H9 (cell line): ENCODE data around the gene OTUD4. TPM values are rescaled to one million over a fixed set of nuclear protein-coding genes. Genes with fewer than 3 reads are reported as not detected.

Experiments used
- DNase-seq: peaks from one replicate; pipeline ENCODE4 v3.0.0-alpha.2; 2017
- H2AFZ ChIP-seq: one replicate; pipeline ENCODE4 v1.6.1; 2013; ENCODE audit warnings: mild to moderate bottlenecking, low read length, control low read depth, moderate library complexity
- H2AK5ac ChIP-seq: 2 replicates; pipeline ENCODE4 v1.6.1; 2013; ENCODE audit warnings: low read length, control low read depth, mixed read lengths; ENCODE audit not compliant: insufficient read length
- H2BK120ac ChIP-seq: one replicate; pipeline ENCODE4 v1.6.1; 2013; ENCODE audit warnings: low read depth, mild to moderate bottlenecking, low read length, control low read depth, inconsistent platforms; ENCODE audit not compliant: poor library complexity, severe bottlenecking
- H2BK12ac ChIP-seq: 2 replicates; pipeline ENCODE4 v1.6.1; 2013; ENCODE audit warnings: low read length, control low read depth, mixed read lengths, low read depth; ENCODE audit not compliant: insufficient read length
- H2BK15ac ChIP-seq: 2 replicates; pipeline ENCODE4 v1.6.1; 2013; ENCODE audit warnings: low read depth, low read length, control low read depth
- H2BK20ac ChIP-seq: one replicate; pipeline ENCODE4 v1.6.1; 2013; ENCODE audit warnings: low read depth, mild to moderate bottlenecking, low read length, control low read depth, inconsistent platforms; ENCODE audit not compliant: poor library complexity, severe bottlenecking
- H2BK5ac ChIP-seq: 2 replicates; pipeline ENCODE4 v1.6.1; 2013; ENCODE audit warnings: low read length, control low read depth, mixed read lengths; ENCODE audit not compliant: insufficient read length
- H3K14ac ChIP-seq: 2 replicates; pipeline ENCODE4 v1.6.1; 2013; ENCODE audit warnings: low read length, control low read depth; ENCODE audit not compliant: insufficient read depth
- H3K18ac ChIP-seq: 2 replicates; pipeline ENCODE4 v1.6.1; 2013; ENCODE audit warnings: low read depth, mild to moderate bottlenecking, mixed read lengths, low read length, control low read depth; ENCODE audit not compliant: insufficient read length
- H3K23ac ChIP-seq: 2 replicates; pipeline ENCODE4 v1.6.1; 2013; ENCODE audit warnings: low read length, control low read depth, mixed read lengths, low read depth; ENCODE audit not compliant: insufficient read length
- H3K23me2 ChIP-seq: 2 replicates; pipeline ENCODE4 v1.6.1; 2013; ENCODE audit warnings: low read depth, mild to moderate bottlenecking, mixed read lengths, low read length, control low read depth; ENCODE audit not compliant: insufficient read length, poor library complexity, severe bottlenecking
- H3K27ac ChIP-seq: 2 replicates; pipeline ENCODE4 v1.5.1; 2013; ENCODE audit warnings: low read length, control low read depth, mixed read lengths, low read depth; ENCODE audit not compliant: insufficient read length
- H3K27me3 ChIP-seq: 2 replicates; pipeline ENCODE4 v1.6.1; 2013; ENCODE audit warnings: low read length, control low read depth, inconsistent platforms; ENCODE audit not compliant: insufficient read depth
- H3K4ac ChIP-seq: 2 replicates; pipeline ENCODE4 v1.6.1; 2013; ENCODE audit warnings: low read depth, mild to moderate bottlenecking, control low read depth, inconsistent platforms, low read length, moderate library complexity
- H3K4me1 ChIP-seq: 2 replicates; pipeline ENCODE4 v1.6.1; 2013; ENCODE audit warnings: low read length, control low read depth, inconsistent platforms; ENCODE audit not compliant: insufficient read depth
- H3K4me2 ChIP-seq: 2 replicates; pipeline ENCODE4 v1.6.1; 2013; ENCODE audit warnings: low read length, control low read depth, mixed read lengths; ENCODE audit not compliant: insufficient read length, insufficient read depth
- H3K56ac ChIP-seq: 2 replicates; pipeline ENCODE4 v1.6.1; 2013; ENCODE audit warnings: low read depth, mild to moderate bottlenecking, mixed read lengths, low read length, control low read depth; ENCODE audit not compliant: insufficient read length
- H3K79me1 ChIP-seq: 2 replicates; pipeline ENCODE4 v1.6.1; 2013; ENCODE audit warnings: low read depth, mild to moderate bottlenecking, moderate library complexity, low read length, control low read depth, inconsistent platforms; ENCODE audit not compliant: insufficient read depth, poor library complexity, severe bottlenecking
- H3K79me2 ChIP-seq: 2 replicates; pipeline ENCODE4 v1.6.1; 2013; ENCODE audit warnings: low read length, control low read depth, inconsistent platforms; ENCODE audit not compliant: insufficient read depth
- H3K9ac ChIP-seq: 2 replicates; pipeline ENCODE4 v1.6.1; 2013; ENCODE audit warnings: low read length, control low read depth, mixed read lengths; ENCODE audit not compliant: insufficient read length; ENCODE audit errors: extremely low read depth
- H3K9me3 ChIP-seq: one replicate; pipeline ENCODE4 v1.6.1; 2013; ENCODE audit warnings: low read depth, low read length, inconsistent platforms; ENCODE audit not compliant: control insufficient read depth
- H3T11ph ChIP-seq: one replicate; pipeline ENCODE4 v1.6.1; 2013; ENCODE audit warnings: mild to moderate bottlenecking, low read length, control low read depth, inconsistent platforms
- H4K20me1 ChIP-seq: one replicate; pipeline ENCODE4 v1.6.1; 2013; ENCODE audit not compliant: control insufficient read depth, insufficient read length, insufficient read depth
- H4K5ac ChIP-seq: 2 replicates; pipeline ENCODE4 v1.6.1; 2013; ENCODE audit warnings: low read depth, mild to moderate bottlenecking, mixed read lengths, low read length, control low read depth; ENCODE audit not compliant: insufficient read length
- H4K8ac ChIP-seq: replicated peaks from 2 replicates; pipeline ENCODE4 v1.6.1; 2013; ENCODE audit warnings: low read length, control low read depth, mixed read lengths, low read depth; ENCODE audit not compliant: insufficient read length
- H4K91ac ChIP-seq: 2 replicates; pipeline ENCODE4 v1.6.1; 2013; ENCODE audit warnings: low read depth, mild to moderate bottlenecking, moderate library complexity, mixed read lengths, low read length, control low read depth; ENCODE audit not compliant: insufficient read length
- H3K27ac Mint-ChIP-seq, 3 experiments: 2 replicates in 2 of 3; 3 replicates in 1 of 3; pipeline ENCODE4 v1.8.0; 2020 to 2021; ENCODE audit warnings: mixed read lengths in 3 of 3, mild to moderate bottlenecking in 1 of 3, moderate library complexity in 1 of 3
- H3K27me3 Mint-ChIP-seq: 2 replicates; pipeline ENCODE4 v1.8.0; 2021; ENCODE audit warnings: low read depth, mild to moderate bottlenecking, moderate library complexity, mixed read lengths
- H3K36me3 Mint-ChIP-seq, 3 experiments: 2 replicates in 2 of 3; 3 replicates in 1 of 3; pipeline ENCODE4 v1.8.0; 2020 to 2021; ENCODE audit warnings: low read depth in 3 of 3, mixed read lengths in 3 of 3; ENCODE audit not compliant: insufficient read depth in 1 of 3
- H3K4me1 Mint-ChIP-seq, 2 experiments: 2 replicates each; pipeline ENCODE4 v1.8.0; 2020; ENCODE audit warnings: mixed read lengths in 2 of 2
- H3K4me3 Mint-ChIP-seq, 2 experiments: 2 replicates in 1 of 2; 3 replicates in 1 of 2; pipeline ENCODE4 v1.8.0; 2020 to 2021; ENCODE audit warnings: mild to moderate bottlenecking in 2 of 2, mixed read lengths in 2 of 2, moderate library complexity in 1 of 2
- H3K9me3 Mint-ChIP-seq, 2 experiments: 2 replicates in 1 of 2; 3 replicates in 1 of 2; pipeline ENCODE4 v1.8.0; 2020; ENCODE audit warnings: mild to moderate bottlenecking in 2 of 2, mixed read lengths in 2 of 2, moderate library complexity in 1 of 2
- CTCF ChIP-seq: fragments of 200-600 bp; sonication (generic); conservative IDR thresholded peaks from 3 replicates; pipeline ENCODE4 v1.8.0; 2021; ENCODE audit warnings: antibody characterized with exemption, mild to moderate bottlenecking
- WGBS: extraction: QIAGEN DNeasy Blood & Tissue Kit; methylation state at CpG from one replicate; pipeline ENCODE4 v1.1.7; 2013; ENCODE audit warnings: missing lambda C conversion rate, low lambda C conversion rate, mixed read lengths; ENCODE audit not compliant: insufficient read length; ENCODE audit errors: extremely low coverage; 5-methylcytosine and 5-hydroxymethylcytosine counted together
- total RNA-seq: library from RNA; stranded (reverse); gene quantifications from 2 replicates; pipeline ENCODE4 v1.2.1, GENCODE V29; 2021

Gene OTUD4
- total RNA-seq, 1 experiment from 2014 or later = 59.0 TPM

- Mint-ChIP-seq H3K4me3 (no peak overlapping the region), H3K27ac (no peak overlapping the region), H3K9me3 (no peaks in the 10 kb centered on the region), H3K36me3 (peaks cover 21 to 51% (median 45%) of the 10 kb centered on the region in 3 experiments; a peak in 6 of 7 replicates), H3K4me1 (no peaks in the 10 kb centered on the region), H3K27me3 (no peaks in the 10 kb centered on the region)
- Histone ChIP-seq H4K91ac (no peak overlapping the region), H3K79me2 (no peaks in the 10 kb centered on the region; the same call in 1 of the 2 replicates), H3K56ac (no peak overlapping the region), H3K4ac (no peak overlapping the region), H3K79me1 (peaks cover 6% of the 10 kb centered on the region), H3K4me1 (no peaks in the 10 kb centered on the region), H2BK20ac (no peak overlapping the region), H2BK12ac (no peak overlapping the region), H3K23me2 (no peaks in the 10 kb centered on the region), H3K27ac (no peak overlapping the region), H3K9me3 (no peaks in the 10 kb centered on the region), H3K27me3 (no peaks in the 10 kb centered on the region), H3K14ac (no peak overlapping the region), H4K5ac (no peak overlapping the region), H3K9ac (no peak overlapping the region), H4K8ac (no peak overlapping the region), H2BK5ac (no peak overlapping the region), H3K18ac (no peak overlapping the region), H3T11ph (no peak overlapping the region), H2BK15ac (no peak overlapping the region), H3K4me2 (no peak overlapping the region), H2BK120ac (no peak overlapping the region), H2AFZ (no peak overlapping the region), H3K23ac (no peak overlapping the region), H4K20me1 (no peaks in the 10 kb centered on the region), H2AK5ac (no peak overlapping the region)
- no peak for TF ChIP-seq CTCF
- no peak for DNase-seq
- no CpG with 5 or more reads among the region's 2 CpGs for WGBS
Measured at GRCh38 chr4:145168581-145169187, 11.7 kb downstream of the OTUD4 start.
